ENCODE results near the gene ZBTB32. TPM values are rescaled to one million over a fixed set of nuclear protein-coding genes. Genes with fewer than 3 reads are reported as not detected.

ZBTB32 gene
- total RNA-seq, 2 experiments from 2014 or later = 232 to 265 TPM

- H3K4me3 Mint-ChIP-seq = no peak overlapping the region
- ChIA-PET CTCF (interaction anchor here (0.6 kb wide), 1 partner anchor 13 kb away, joined by 3 read pairs; no protein-coding TSS in a partner anchor), POLR2A (interaction anchor here (0.6 to 1.1 kb wide), 2 partner anchors 9 to 13 kb away, joined by 3 to 5 read pairs; no protein-coding TSS in a partner anchor)
- peaks cover 65% of the 10 kb centered on the region for H3K36me3 Mint-ChIP-seq (ENCODE audit: low read depth)
- no peak for DNase-seq
- ATAC-seq = no peak
- no peaks in the 10 kb centered on the region for H3K4me1 Mint-ChIP-seq
- no peaks in the 10 kb centered on the region for H3K27me3 Mint-ChIP-seq
- intact Hi-C loops (cut with DNase I, micrococcal nuclease) = no loop called here
- no peaks in the 10 kb centered on the region for H3K9me3 Mint-ChIP-seq (ENCODE audit: low read depth)
- no peak overlapping the region for H3K27ac Mint-ChIP-seq
Observed at GRCh38 chr19:35727053-35727955, 22.9 kb downstream of the ZBTB32 start.

DNA sequence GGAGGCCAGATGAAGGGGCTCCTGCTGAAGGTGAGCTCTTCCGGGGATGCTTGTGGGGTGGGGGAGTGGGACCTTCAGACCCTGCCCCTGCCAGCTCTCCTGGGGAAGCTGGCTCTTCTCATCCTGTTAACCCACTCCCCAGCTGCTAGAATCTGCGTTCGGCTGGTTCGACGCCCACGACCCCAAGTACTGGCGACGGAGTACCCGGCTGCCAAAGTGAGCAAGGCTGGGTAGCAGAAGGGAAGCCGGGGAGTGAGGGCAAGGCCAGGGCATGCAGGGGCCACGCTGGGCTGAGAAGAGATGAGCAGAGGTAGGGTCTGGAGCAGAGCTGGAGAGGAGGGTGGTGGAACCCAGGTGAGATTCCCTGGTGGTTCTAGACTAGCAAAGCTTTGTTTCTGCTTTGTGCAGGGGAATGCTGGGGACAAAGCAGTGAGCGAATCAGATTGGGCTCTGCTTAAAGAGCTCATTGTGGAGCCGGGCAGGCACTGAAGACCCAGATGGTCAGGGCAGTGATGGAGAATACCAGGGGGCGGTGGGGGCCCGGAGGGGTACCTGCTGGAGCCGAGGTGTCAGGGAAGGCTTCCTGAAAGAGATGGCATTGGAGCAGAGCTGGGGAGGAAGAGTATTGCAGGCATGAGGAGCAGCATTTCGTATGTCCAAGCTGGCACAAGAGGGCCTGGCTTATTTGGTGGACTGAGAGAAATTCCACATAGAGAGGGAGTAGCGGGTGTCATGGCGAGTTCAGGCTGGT lies 23.8 kb downstream of the ZBTB32 start:
- Mint-ChIP-seq H3K27me3 (no peaks in the 10 kb centered on the region), H3K4me3 (no peak overlapping the region), H3K27ac (no peak overlapping the region), H3K9me3 (ENCODE audit: low read depth) (no peaks in the 10 kb centered on the region), H3K36me3 (ENCODE audit: low read depth) (peaks cover 61% of the 10 kb centered on the region), H3K4me1 (no peaks in the 10 kb centered on the region)
- ChIA-PET CTCF (interaction anchor here (0.6 kb wide), 1 partner anchor 12 kb away, joined by 3 read pairs; no protein-coding TSS in a partner anchor), POLR2A (interaction anchor here (1.1 kb wide), 1 partner anchor 10 kb away, joined by 3 read pairs; no protein-coding TSS in a partner anchor)
- ATAC-seq (no peak), DNase-seq (no peak)
- intact Hi-C loops (cut with DNase I, micrococcal nuclease) = no loop called here

- no peak for ATAC-seq
- POLR2A ChIA-PET = no interaction called here
- H3K4me3 Mint-ChIP-seq = no peak overlapping the region
Observed at GRCh38 chr19:35729021-35729420, 24.7 kb downstream of the ZBTB32 start.

DNA sequence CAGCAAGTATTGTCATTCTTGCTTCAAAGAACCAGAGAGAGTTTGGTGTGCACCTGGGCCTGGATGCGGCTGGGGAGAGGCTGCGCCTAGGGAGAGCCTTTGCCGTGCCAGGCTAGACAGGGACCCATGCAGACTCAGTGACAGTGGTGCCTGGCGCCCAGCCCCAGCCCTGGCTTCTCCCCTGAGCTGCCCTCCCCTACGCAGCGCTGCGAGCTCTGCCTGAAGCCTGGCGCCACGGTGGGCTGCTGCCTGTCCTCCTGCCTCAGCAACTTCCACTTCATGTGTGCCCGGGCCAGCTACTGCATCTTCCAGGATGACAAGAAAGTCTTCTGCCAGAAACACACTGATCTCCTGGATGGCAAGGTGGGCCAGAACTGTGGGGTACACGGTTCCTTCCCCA lies 25.4 kb downstream of the ZBTB32 start:
- ChIA-PET CTCF (no interaction called here), POLR2A (interaction anchor here (0.7 kb wide), 2 partner anchors 10 to 11 kb away, joined by 3 to 4 read pairs; no protein-coding TSS in a partner anchor)
- Mint-ChIP-seq H3K4me1 (no peaks in the 10 kb centered on the region), H3K9me3 (ENCODE audit: low read depth) (no peaks in the 10 kb centered on the region), H3K4me3 (no peak overlapping the region), H3K27ac (no peak overlapping the region), H3K27me3 (no peaks in the 10 kb centered on the region), H3K36me3 (ENCODE audit: low read depth) (peaks cover 56% of the 10 kb centered on the region)
- DNase-seq (no peak), ATAC-seq (no peak)
- intact Hi-C loops (cut with DNase I, micrococcal nuclease) = no loop called here

More at GRCh38 chr19:35729021-35729420, 24.7 kb downstream of the ZBTB32 start:
- CTCF ChIA-PET = no interaction called here
- no peaks in the 10 kb centered on the region for H3K27me3 Mint-ChIP-seq
- no peak overlapping the region for H3K27ac Mint-ChIP-seq
- peaks cover 59% of the 10 kb centered on the region for H3K36me3 Mint-ChIP-seq (ENCODE audit: low read depth)
- H3K4me1 Mint-ChIP-seq = no peaks in the 10 kb centered on the region
- DNase-seq = no peak
- intact Hi-C loops (cut with DNase I, micrococcal nuclease) = no loop called here
- no peaks in the 10 kb centered on the region for H3K9me3 Mint-ChIP-seq (ENCODE audit: low read depth)

DNA sequence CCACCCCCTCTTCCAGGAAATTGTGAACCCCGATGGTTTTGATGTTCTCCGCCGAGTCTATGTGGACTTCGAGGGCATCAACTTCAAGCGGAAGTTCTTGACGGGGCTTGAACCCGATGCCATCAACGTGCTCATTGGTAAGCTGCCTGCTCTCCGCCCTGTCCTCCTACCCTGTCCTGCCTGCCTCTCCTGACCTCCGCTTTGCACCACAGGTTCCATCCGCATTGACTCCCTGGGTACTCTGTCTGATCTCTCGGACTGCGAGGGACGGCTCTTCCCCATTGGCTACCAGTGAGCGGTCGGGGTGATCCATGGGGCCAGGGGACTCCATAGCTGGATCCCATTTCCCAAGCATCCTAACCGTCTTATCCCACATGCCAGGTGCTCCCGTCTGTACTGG lies 26.0 kb downstream of the ZBTB32 start:
- ATAC-seq = no peak
- H3K4me3 Mint-ChIP-seq = no peak overlapping the region
- no peak for DNase-seq
- H3K27me3 Mint-ChIP-seq = no peaks in the 10 kb centered on the region
- H3K4me1 Mint-ChIP-seq = no peaks in the 10 kb centered on the region
- peaks cover 50% of the 10 kb centered on the region for H3K36me3 Mint-ChIP-seq (ENCODE audit: low read depth)
- ChIA-PET POLR2A (interaction anchor here (1.0 kb wide), 1 partner anchor 10 kb away, joined by 3 read pairs; no protein-coding TSS in a partner anchor), CTCF (no interaction called here)
- no peaks in the 10 kb centered on the region for H3K9me3 Mint-ChIP-seq (ENCODE audit: low read depth)
- no peak overlapping the region for H3K27ac Mint-ChIP-seq
- intact Hi-C loops (cut with DNase I, micrococcal nuclease) = no loop called here

GRCh38 chr19:35731353-35731752 lies 27.0 kb downstream of the ZBTB32 start:
- DNase-seq (no peak), ATAC-seq (no peak)
- H3K27me3 Mint-ChIP-seq = no peaks in the 10 kb centered on the region
- H3K4me3 Mint-ChIP-seq = no peak overlapping the region
- POLR2A ChIA-PET = no interaction called here
- CTCF ChIA-PET = no interaction called here
- intact Hi-C loops (cut with DNase I, micrococcal nuclease) = no loop called here
- no peaks in the 10 kb centered on the region for H3K4me1 Mint-ChIP-seq
- H3K9me3 Mint-ChIP-seq (ENCODE audit: low read depth) = no peaks in the 10 kb centered on the region
- peaks cover 49% of the 10 kb centered on the region for H3K36me3 Mint-ChIP-seq (ENCODE audit: low read depth)
- H3K27ac Mint-ChIP-seq = no peak overlapping the region

GRCh38 chr19:35731779-35732405 lies 27.5 kb downstream of the ZBTB32 start:
- Mint-ChIP-seq H3K27me3 (no peaks in the 10 kb centered on the region), H3K4me3 (no peak overlapping the region), H3K9me3 (ENCODE audit: low read depth) (no peaks in the 10 kb centered on the region), H3K36me3 (ENCODE audit: low read depth) (peaks cover 50% of the 10 kb centered on the region), H3K4me1 (no peaks in the 10 kb centered on the region), H3K27ac (no peak overlapping the region)
- intact Hi-C loops (cut with DNase I, micrococcal nuclease) = no loop called here
- ChIA-PET POLR2A (interaction anchor here (0.7 kb wide), 1 partner anchor 13 kb away, joined by 4 read pairs; no protein-coding TSS in a partner anchor), CTCF (interaction anchor here (0.6 kb wide), 1 partner anchor 35 kb away, joined by 3 read pairs; no protein-coding TSS in a partner anchor)
- DNase-seq (no peak), ATAC-seq (no peak)

GRCh38 chr19:35732540-35733179 lies 28.3 kb downstream of the ZBTB32 start:
- no peak overlapping the region for H3K4me3 Mint-ChIP-seq
- H3K27ac Mint-ChIP-seq = no peak overlapping the region
- no peak for DNase-seq
- H3K27me3 Mint-ChIP-seq = no peaks in the 10 kb centered on the region
- peaks cover 49% of the 10 kb centered on the region for H3K36me3 Mint-ChIP-seq (ENCODE audit: low read depth)
- CTCF ChIA-PET = no interaction called here
- intact Hi-C loops (cut with DNase I, micrococcal nuclease) = no loop called here
- H3K9me3 Mint-ChIP-seq (ENCODE audit: low read depth) = no peaks in the 10 kb centered on the region
- H3K4me1 Mint-ChIP-seq = no peaks in the 10 kb centered on the region
- POLR2A ChIA-PET = interaction anchor here (0.7 kb wide), 1 partner anchor 14 kb away, joined by 4 read pairs; no protein-coding TSS in a partner anchor
- ATAC-seq = no peak

GRCh38 chr19:35733180-35734125 lies 29.1 kb downstream of the ZBTB32 start:
- CTCF ChIA-PET = no interaction called here
- H3K27ac Mint-ChIP-seq = peak overlapping the region; percentile 4
- ATAC-seq = no peak
- no peaks in the 10 kb centered on the region for H3K27me3 Mint-ChIP-seq
- intact Hi-C loops (cut with DNase I, micrococcal nuclease) = no loop called here
- no peak overlapping the region for H3K4me3 Mint-ChIP-seq
- no peak for DNase-seq
- H3K4me1 Mint-ChIP-seq = no peaks in the 10 kb centered on the region
- no peaks in the 10 kb centered on the region for H3K9me3 Mint-ChIP-seq (ENCODE audit: low read depth)
- POLR2A ChIA-PET = no interaction called here
- H3K36me3 Mint-ChIP-seq (ENCODE audit: low read depth) = peaks cover 53% of the 10 kb centered on the region

DNA sequence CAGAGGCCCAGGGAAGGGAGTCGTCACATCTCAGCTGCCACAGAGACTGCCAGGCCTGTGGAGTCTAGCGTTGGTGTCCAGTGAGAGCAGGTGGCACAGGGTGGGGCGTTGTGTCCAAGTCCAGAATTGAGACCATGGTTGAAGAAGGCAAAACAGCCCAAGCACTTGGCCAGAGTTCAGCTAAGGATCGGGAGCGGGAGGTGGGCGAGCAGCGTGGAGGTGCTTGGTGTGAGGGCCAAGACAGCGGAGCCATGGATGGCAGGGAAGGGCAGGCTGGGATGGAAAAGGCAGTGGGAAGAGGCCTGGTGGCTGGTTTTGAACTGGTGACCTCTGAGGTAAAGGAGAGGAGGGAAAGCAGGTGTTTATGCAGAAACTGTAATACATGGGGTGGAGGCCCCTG lies 29.9 kb downstream of the ZBTB32 start:
- ChIA-PET POLR2A (no interaction called here), CTCF (no interaction called here)
- Mint-ChIP-seq H3K27ac (no peak overlapping the region), H3K4me3 (no peak overlapping the region), H3K9me3 (ENCODE audit: low read depth) (no peaks in the 10 kb centered on the region), H3K4me1 (no peaks in the 10 kb centered on the region), H3K27me3 (no peaks in the 10 kb centered on the region), H3K36me3 (ENCODE audit: low read depth) (peaks cover 49% of the 10 kb centered on the region)
- intact Hi-C loops (cut with DNase I, micrococcal nuclease) = no loop called here
- DNase-seq (no peak), ATAC-seq (no peak)
